Trophoblast cell (in vitro differentiated cells and primary cell): Measurements from ENCODE around the gene OTUD7B.

ENCODE experiments used
- DNase-seq, 2 donors: peaks; one replicate each; pipeline ENCODE4 v3.0.0-alpha.2; 2016
- H2AFZ ChIP-seq: 2 replicates; pipeline ENCODE4 v1.6.1; 2013; ENCODE audit warnings: low read length, moderate library complexity, mild to moderate bottlenecking; ENCODE audit not compliant: insufficient read depth, poor library complexity
- H2AK5ac ChIP-seq: 2 replicates; pipeline ENCODE4 v1.6.1; 2013; ENCODE audit warnings: mild to moderate bottlenecking, low read length
- H2BK120ac ChIP-seq: 2 replicates; pipeline ENCODE4 v1.6.1; 2013; ENCODE audit warnings: low read length, mild to moderate bottlenecking, moderate library complexity; ENCODE audit not compliant: insufficient read depth, poor library complexity
- H2BK12ac ChIP-seq: 2 replicates; pipeline ENCODE4 v1.6.1; 2013; ENCODE audit warnings: mild to moderate bottlenecking, low read length, moderate library complexity
- H2BK5ac ChIP-seq: 2 replicates; pipeline ENCODE4 v1.6.1; 2013; ENCODE audit warnings: low read length, low read depth, moderate library complexity, mild to moderate bottlenecking; ENCODE audit not compliant: poor library complexity
- H3K14ac ChIP-seq: 2 replicates; pipeline ENCODE4 v1.6.1; 2013; ENCODE audit warnings: mild to moderate bottlenecking, low read length
- H3K18ac ChIP-seq: 2 replicates; pipeline ENCODE4 v1.6.1; 2013; ENCODE audit warnings: mild to moderate bottlenecking, low read length
- H3K23ac ChIP-seq: 2 replicates; pipeline ENCODE4 v1.6.1; 2013; ENCODE audit warnings: low read length
- H3K27ac ChIP-seq: 2 replicates; pipeline ENCODE4 v1.5.1; 2013; ENCODE audit warnings: low read depth, mild to moderate bottlenecking, inconsistent platforms, low read length, moderate library complexity
- H3K27me3 ChIP-seq: 2 replicates; pipeline ENCODE4 v1.6.1; 2013; ENCODE audit warnings: inconsistent platforms, mild to moderate bottlenecking, low read length, moderate library complexity; ENCODE audit not compliant: insufficient read depth
- H3K36me3 ChIP-seq, 2 experiments: 1 replicate in 1 of 2; 2 replicates in 1 of 2; pipeline ENCODE4 v1.6.1; 2013; ENCODE audit warnings: low read length in 2 of 2, mild to moderate bottlenecking in 2 of 2, moderate library complexity in 1 of 2; ENCODE audit not compliant: insufficient read depth in 2 of 2, control insufficient read depth in 1 of 2
- H3K4ac ChIP-seq: 2 replicates; pipeline ENCODE4 v1.6.1; 2013; ENCODE audit warnings: low read depth, mild to moderate bottlenecking, low read length, moderate library complexity
- H3K4me1 ChIP-seq, 2 experiments: 1 replicate in 1 of 2; 2 replicates in 1 of 2; pipeline ENCODE4 v1.6.1; 2013; ENCODE audit warnings: low read length in 2 of 2, mild to moderate bottlenecking in 2 of 2, moderate library complexity in 1 of 2; ENCODE audit not compliant: insufficient read depth in 2 of 2, control insufficient read depth in 1 of 2
- H3K4me2 ChIP-seq: 2 replicates; pipeline ENCODE4 v1.6.1; 2013; ENCODE audit warnings: inconsistent platforms, mild to moderate bottlenecking, low read length, moderate library complexity
- H3K4me3 ChIP-seq: 2 replicates; pipeline ENCODE4 v1.5.1; 2013; ENCODE audit warnings: mild to moderate bottlenecking, low read depth, low read length, inconsistent platforms
- H3K79me1 ChIP-seq: one replicate; pipeline ENCODE4 v1.6.1; 2013; ENCODE audit warnings: low read length
- H3K79me2 ChIP-seq: 2 replicates; pipeline ENCODE4 v1.6.1; 2013; ENCODE audit warnings: low read length, mild to moderate bottlenecking; ENCODE audit not compliant: control insufficient read depth, insufficient read depth, poor library complexity
- H3K9ac ChIP-seq: 2 replicates; pipeline ENCODE4 v1.6.1; 2013; ENCODE audit warnings: mild to moderate bottlenecking, low read length
- H3K9me3 ChIP-seq: 2 replicates; pipeline ENCODE4 v1.6.1; 2013; ENCODE audit warnings: low read depth, mild to moderate bottlenecking, control low read depth, inconsistent platforms, low read length; ENCODE audit not compliant: insufficient read depth
- H4K12ac ChIP-seq: 2 replicates; pipeline ENCODE4 v1.6.1; 2013; ENCODE audit warnings: low read depth, mild to moderate bottlenecking, low read length, moderate library complexity
- H4K8ac ChIP-seq: 2 replicates; pipeline ENCODE4 v1.6.1; 2013; ENCODE audit warnings: low read depth, mild to moderate bottlenecking, low read length, moderate library complexity
- H4K91ac ChIP-seq: one replicate; pipeline ENCODE4 v1.6.1; 2013; ENCODE audit warnings: low read depth, mild to moderate bottlenecking, low read length, moderate library complexity
- WGBS: extraction: QIAGEN DNeasy Blood & Tissue Kit; methylation state at CpG from one replicate; pipeline ENCODE4 v1.1.7; 2013; ENCODE audit warnings: missing lambda C conversion rate; ENCODE audit not compliant: insufficient read length, insufficient coverage; ENCODE audit errors: extremely low coverage; 5-methylcytosine and 5-hydroxymethylcytosine counted together

OTUD7B gene

DNA sequence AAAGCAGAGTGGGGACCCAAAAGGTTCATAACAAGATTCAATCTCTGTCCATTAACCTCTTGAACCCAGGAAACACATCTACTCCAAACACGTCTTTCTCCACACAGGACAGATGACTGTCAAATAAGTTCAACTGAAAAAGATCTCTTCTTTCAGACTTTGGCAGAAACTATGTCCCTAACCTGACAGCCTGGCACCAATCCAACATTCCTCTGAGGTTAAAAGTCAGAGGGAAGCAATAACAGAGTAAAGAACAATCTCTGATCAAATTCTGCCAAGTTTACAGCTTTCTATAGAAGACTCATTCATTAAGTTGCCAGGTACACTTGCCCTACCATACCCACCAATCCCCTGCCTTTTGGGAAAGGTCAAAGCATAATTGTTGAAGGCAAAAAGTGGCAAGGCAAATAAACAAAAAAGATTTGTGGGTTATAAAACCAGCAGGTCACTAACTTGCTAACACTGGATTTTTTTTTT is 31.9 kb downstream of the OTUD7B start:
- Histone ChIP-seq H3K23ac (no peak overlapping the region), H2AK5ac (no peak overlapping the region), H4K91ac (no peak overlapping the region), H2AFZ (no peak overlapping the region), H3K4me3 (no peak overlapping the region), H4K12ac (no peak overlapping the region), H3K4ac (no peak overlapping the region), H3K4me2 (no peak overlapping the region), H3K79me2 (no peaks in the 10 kb centered on the region), H3K9ac (no peak overlapping the region), H3K14ac (no peak overlapping the region), H2BK120ac (no peak overlapping the region), H3K9me3 (no peaks in the 10 kb centered on the region), H2BK12ac (no peak overlapping the region), H4K8ac (no peak overlapping the region), H2BK5ac (no peak overlapping the region), H3K79me1 (no peaks in the 10 kb centered on the region), H3K27me3 (no peaks in the 10 kb centered on the region), H3K4me1 (no peaks in the 10 kb centered on the region), H3K27ac (no peak overlapping the region), H3K18ac (no peak overlapping the region), H3K36me3 (peaks cover 5 to 12% of the 10 kb centered on the region in 2 experiments)
- no peak for DNase-seq
- no CpG with 5 or more reads among the region's 1 CpG for WGBS

DNA sequence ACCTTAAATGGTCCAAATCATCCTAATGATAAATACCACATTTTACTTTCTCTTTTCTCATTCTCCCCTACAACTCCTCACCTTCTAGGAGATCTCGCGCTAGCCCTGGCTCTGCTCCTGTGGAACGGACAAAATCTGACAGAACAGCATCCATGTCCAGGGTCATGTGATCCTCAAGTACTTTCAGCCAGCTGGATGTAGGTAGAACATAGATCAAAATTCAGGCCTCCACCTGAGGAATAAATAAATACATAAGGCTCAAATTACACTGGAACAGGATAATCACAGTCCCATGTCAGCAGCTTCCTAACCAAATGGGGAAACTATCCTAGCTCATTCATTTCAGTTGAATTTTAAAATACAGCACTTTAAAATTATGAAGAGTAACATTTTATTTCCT is 33.2 kb downstream of the OTUD7B start:
- no peak overlapping the region for H3K4me3 ChIP-seq
- H3K23ac ChIP-seq: no peak overlapping the region
- peaks cover 10 to 20% of the 10 kb centered on the region in 2 experiments for H3K36me3 ChIP-seq
- no peaks in the 10 kb centered on the region for H3K9me3 ChIP-seq
- no peak overlapping the region for H2BK12ac ChIP-seq
- H3K79me1 ChIP-seq: no peaks in the 10 kb centered on the region
- H3K14ac ChIP-seq: no peak overlapping the region
- H3K18ac ChIP-seq: no peak overlapping the region
- no peak for DNase-seq
- H3K79me2 ChIP-seq: no peaks in the 10 kb centered on the region
- no peak overlapping the region for H2AFZ ChIP-seq
- H2BK120ac ChIP-seq: no peak overlapping the region
- no peaks in the 10 kb centered on the region for H3K27me3 ChIP-seq
- H3K4ac ChIP-seq: no peak overlapping the region
- WGBS: no CpG with 5 or more reads among the region's 3 CpGs
- no peaks in the 10 kb centered on the region for H3K4me1 ChIP-seq
- no peak overlapping the region for H4K91ac ChIP-seq
- no peak overlapping the region for H3K27ac ChIP-seq
- H4K8ac ChIP-seq: no peak overlapping the region
- no peak overlapping the region for H3K4me2 ChIP-seq
- no peak overlapping the region for H2BK5ac ChIP-seq
- H4K12ac ChIP-seq: no peak overlapping the region
- no peak overlapping the region for H2AK5ac ChIP-seq
- H3K9ac ChIP-seq: no peak overlapping the region

DNA sequence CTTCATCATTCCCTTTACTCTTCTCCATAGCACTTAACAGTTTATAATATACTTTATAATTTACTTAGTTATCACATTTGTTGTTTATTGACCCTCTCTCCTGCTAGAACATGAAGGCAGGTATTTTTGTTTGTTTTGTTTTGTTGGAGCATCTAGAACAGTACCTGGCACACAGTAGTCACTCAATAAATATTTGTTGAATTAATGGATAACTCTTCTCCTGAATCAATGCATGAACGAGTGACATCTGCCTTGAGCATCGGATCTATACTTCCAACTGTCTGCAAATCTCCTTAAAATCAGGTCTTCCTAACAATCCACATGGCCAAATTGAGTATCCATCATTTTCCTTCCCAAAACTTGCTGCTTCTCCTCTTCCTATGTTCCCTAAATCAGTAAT is 38.0 kb downstream of the OTUD7B start:
- H3K79me2 ChIP-seq: no peaks in the 10 kb centered on the region
- H3K79me1 ChIP-seq: no peaks in the 10 kb centered on the region
- whole genome bisulfite sequencing: no CpG with 5 or more reads among the region's 2 CpGs

DNA sequence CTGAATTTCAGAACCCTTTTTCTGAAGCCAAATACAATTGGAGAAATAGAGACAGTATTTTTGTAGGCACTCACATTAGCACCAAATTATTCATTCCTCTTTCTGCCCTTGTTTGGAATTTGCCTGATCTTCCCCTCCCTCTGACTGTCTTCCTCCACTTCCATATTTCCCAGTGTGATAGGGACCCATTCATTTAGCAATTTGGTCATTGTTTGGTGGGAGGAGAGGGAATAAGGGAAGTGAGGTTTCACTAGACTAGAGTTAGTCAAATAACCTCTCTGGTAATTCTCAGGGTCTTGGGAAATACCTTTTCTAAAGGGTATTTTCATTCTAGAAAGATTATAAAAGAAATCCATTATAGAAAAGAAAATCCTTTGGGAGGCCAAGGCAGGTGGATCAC is 42.9 kb downstream of the OTUD7B start:
- Histone ChIP-seq H3K27me3 (no peaks in the 10 kb centered on the region), H3K4ac (no peak overlapping the region), H3K79me1 (no peaks in the 10 kb centered on the region), H4K8ac (no peak overlapping the region), H3K36me3 (peaks cover 27 to 44% of the 10 kb centered on the region in 2 experiments), H2BK120ac (no peak overlapping the region), H3K4me1 (peaks cover 0 to 2% of the 10 kb centered on the region in 2 experiments), H2AFZ (no peak overlapping the region), H4K12ac (no peak overlapping the region), H3K9ac (no peak overlapping the region), H3K79me2 (no peaks in the 10 kb centered on the region), H3K4me3 (no peak overlapping the region), H3K4me2 (no peak overlapping the region), H4K91ac (no peak overlapping the region), H3K27ac (no peak overlapping the region), H2AK5ac (no peak overlapping the region), H3K18ac (no peak overlapping the region), H2BK5ac (no peak overlapping the region), H3K23ac (no peak overlapping the region), H3K9me3 (no peaks in the 10 kb centered on the region), H3K14ac (no peak overlapping the region), H2BK12ac (no peak overlapping the region)
- no peak for DNase-seq

More for the DNA sequence above, 38.0 kb downstream of the OTUD7B start:
- no peak overlapping the region for H3K9ac ChIP-seq
- H3K18ac ChIP-seq: no peak overlapping the region
- H3K27me3 ChIP-seq: no peaks in the 10 kb centered on the region
- no peak for DNase-seq
- no peak overlapping the region for H2AK5ac ChIP-seq
- H4K12ac ChIP-seq: no peak overlapping the region
- H3K9me3 ChIP-seq: no peaks in the 10 kb centered on the region
- no peak overlapping the region for H4K91ac ChIP-seq
- no peak overlapping the region for H2BK12ac ChIP-seq
- H3K14ac ChIP-seq: no peak overlapping the region
- H3K4me1 ChIP-seq: peaks cover 0 to 2% of the 10 kb centered on the region in 2 experiments
- no peak overlapping the region for H3K4me2 ChIP-seq
- no peak overlapping the region for H4K8ac ChIP-seq
- no peak overlapping the region for H2AFZ ChIP-seq
- no peak overlapping the region for H3K23ac ChIP-seq
- no peak overlapping the region for H2BK120ac ChIP-seq
- no peak overlapping the region for H3K27ac ChIP-seq
- H3K4ac ChIP-seq: no peak overlapping the region
- no peak overlapping the region for H2BK5ac ChIP-seq
- H3K36me3 ChIP-seq: peaks cover 17 to 35% of the 10 kb centered on the region in 2 experiments
- H3K4me3 ChIP-seq: no peak overlapping the region
